WERI-Rb-1 (cell line): ENCODE results near the gene PLCG2.
"Not testable (repeated sequence)": the region's sequence is repeated elsewhere in the genome, so short reads cannot be mapped to it uniquely, and the experiment has no call there.

Experiments used
- DNase-seq: peaks from one replicate; pipeline ENCODE4 v3.0.0-alpha.2; 2020
- H3K27ac ChIP-seq: fragments of 250-450 bp; sonication (Bioruptor Pico); 2 replicates; pipeline ENCODE4 v1.5.1; 2020; ENCODE audit warnings: mild to moderate bottlenecking, moderate library complexity
- H3K27me3 ChIP-seq: fragments of 250-450 bp; sonication (Bioruptor Pico); 2 replicates; pipeline ENCODE4 v1.5.1; 2021; ENCODE audit warnings: mild to moderate bottlenecking, low read depth, moderate library complexity; ENCODE audit not compliant: insufficient read depth, severe bottlenecking
- H3K36me3 ChIP-seq: fragments of 250-450 bp; sonication (Bioruptor Pico); 2 replicates; pipeline ENCODE4 v1.5.1; 2020; ENCODE audit warnings: mild to moderate bottlenecking, moderate library complexity
- H3K4me3 ChIP-seq: 2 replicates; pipeline ENCODE4 v1.5.1; 2011; ENCODE audit warnings: low read depth, mild to moderate bottlenecking, control low read depth, low read length
- H3K9me3 ChIP-seq: fragments of 250-450 bp; sonication (Bioruptor Pico); 2 replicates; pipeline ENCODE4 v1.5.1; 2021; ENCODE audit warnings: mild to moderate bottlenecking, moderate library complexity; ENCODE audit not compliant: severe bottlenecking
- CTCF ChIP-seq: IDR thresholded peaks from 2 replicates; pipeline ENCODE4 v1.5.1; 2011; ENCODE audit warnings: low read depth, mild to moderate bottlenecking, control low read depth, inconsistent platforms, low read length

The PLCG2 gene

GRCh38 chr16:81973737-81974136, 194.6 kb downstream of the PLCG2 start:
- Histone ChIP-seq H3K27ac (no peak overlapping the region), H3K9me3 (no peaks in the 10 kb centered on the region), H3K36me3 (no peaks in the 10 kb centered on the region), H3K4me3 (no peak overlapping the region), H3K27me3 (no peaks in the 10 kb centered on the region)
- no peak for DNase-seq
- TF ChIP-seq CTCF: no peak

DNA sequence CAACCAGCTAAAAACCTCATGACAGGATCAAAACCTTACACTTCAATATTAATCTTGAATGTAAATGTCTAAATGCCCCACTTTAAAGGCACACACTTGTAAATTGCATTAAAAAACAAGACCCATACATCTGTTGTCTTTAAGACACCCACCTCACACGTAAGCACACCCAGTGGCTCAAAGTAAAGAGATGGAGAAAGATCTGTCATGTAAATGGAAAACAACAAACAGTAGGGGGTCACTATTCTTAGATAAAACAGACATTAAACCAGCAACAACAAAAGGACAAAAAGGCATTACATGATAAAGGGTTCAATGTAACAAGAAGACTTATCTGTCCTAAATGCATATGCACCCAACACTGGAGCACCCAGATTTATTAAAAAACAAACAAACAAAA, 196.5 kb downstream of the PLCG2 start:
- H3K4me3 ChIP-seq: no peak overlapping the region
- no peak for TF ChIP-seq CTCF
- H3K36me3 ChIP-seq: no peaks in the 10 kb centered on the region
- H3K27me3 ChIP-seq: no peaks in the 10 kb centered on the region
- no peak for DNase-seq
- H3K9me3 ChIP-seq: no peaks in the 10 kb centered on the region
- no peak overlapping the region for H3K27ac ChIP-seq

DNA sequence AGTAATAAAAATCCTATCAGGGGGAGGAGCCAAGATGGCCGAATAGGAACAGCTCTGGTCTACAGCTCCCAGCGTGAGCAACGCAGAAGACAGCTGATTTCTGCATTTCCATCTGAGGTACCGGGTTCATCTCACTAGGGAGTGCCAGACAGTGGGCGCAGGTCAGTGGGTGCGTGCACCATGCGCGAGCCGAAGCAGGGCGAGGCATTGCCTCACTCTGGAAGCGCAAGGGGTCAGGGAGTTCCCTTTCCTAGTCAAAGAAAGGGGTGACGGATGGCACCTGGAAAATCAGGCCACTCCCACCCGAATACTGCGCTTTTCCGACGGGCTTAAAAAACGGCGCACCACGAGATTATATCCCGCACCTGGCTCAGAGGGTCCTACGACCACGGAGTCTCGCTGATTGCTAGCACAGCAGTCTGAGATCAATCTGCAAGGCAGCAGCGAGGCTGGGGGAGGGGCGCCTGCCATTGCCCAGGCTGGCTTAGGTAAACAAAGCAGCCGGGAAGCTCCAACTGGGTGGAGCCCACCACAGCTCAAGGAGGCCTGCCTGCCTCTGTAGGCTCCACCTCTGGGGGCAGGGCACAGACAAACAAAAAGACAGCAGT, 198.3 kb downstream of the PLCG2 start:
- H3K36me3 ChIP-seq, H3K4me3 ChIP-seq, H3K27ac ChIP-seq, H3K9me3 ChIP-seq, H3K27me3 ChIP-seq, DNase-seq: not testable (repeated sequence)

GRCh38 chr16:81987121-81987520, 208.0 kb downstream of the PLCG2 start:
- Histone ChIP-seq H3K4me3 (no peak overlapping the region), H3K27ac (no peak overlapping the region), H3K27me3 (no peaks in the 10 kb centered on the region), H3K36me3 (no peaks in the 10 kb centered on the region), H3K9me3 (no peaks in the 10 kb centered on the region)
- no peak for DNase-seq
- no peak for TF ChIP-seq CTCF

GRCh38 chr16:81987706-81988105, 208.6 kb downstream of the PLCG2 start:
- no peaks in the 10 kb centered on the region for H3K9me3 ChIP-seq
- no peak for DNase-seq
- no peaks in the 10 kb centered on the region for H3K27me3 ChIP-seq
- H3K27ac ChIP-seq: no peak overlapping the region
- H3K4me3 ChIP-seq: no peak overlapping the region
- no peak for TF ChIP-seq CTCF
- no peaks in the 10 kb centered on the region for H3K36me3 ChIP-seq

- H3K27me3 ChIP-seq: no peaks in the 10 kb centered on the region
- H3K27ac ChIP-seq: no peak overlapping the region
- H3K9me3 ChIP-seq: no peaks in the 10 kb centered on the region
- TF ChIP-seq CTCF: no peak
- H3K4me3 ChIP-seq: no peak overlapping the region
- H3K36me3 ChIP-seq: no peaks in the 10 kb centered on the region
- DNase-seq: no peak
These were observed 213.8 kb downstream of the PLCG2 start for GRCh38 chr16:81992859-81993258.
